HEK293 (cell line): ENCODE data around the gene SPEM2.

Source experiments
- CTCF ChIP-seq: fragments of 450-650 bp; formaldehyde crosslinking; IDR thresholded peaks from 2 replicates; pipeline ENCODE4 v1.5.1; 2016; ENCODE audit warnings: missing biosample characterization, missing genetic modification characterization
- SETDB1 ChIP-seq: IDR thresholded peaks from one replicate; pipeline ENCODE4 v1.6.1; 2017; ENCODE audit warnings: mild to moderate bottlenecking, low read length, moderate library complexity, mixed read lengths; ENCODE audit not compliant: insufficient read length
- ZBTB10 ChIP-seq: fragments of 450-650 bp; formaldehyde crosslinking; IDR thresholded peaks from 2 replicates; pipeline ENCODE4 v1.5.1; 2016; ENCODE audit warnings: missing biosample characterization, missing genetic modification characterization
- ZNF146 ChIP-seq: fragments of 450-650 bp; formaldehyde crosslinking; IDR thresholded peaks from 2 replicates; pipeline ENCODE4 v1.5.1; 2016; ENCODE audit warnings: missing biosample characterization, missing genetic modification characterization
- ZNF155 ChIP-seq: fragments of 450-650 bp; formaldehyde crosslinking; IDR thresholded peaks from 2 replicates; pipeline ENCODE4 v1.5.1; 2016; ENCODE audit warnings: missing biosample characterization, missing genetic modification characterization
- ZNF18 ChIP-seq: fragments of 450-650 bp; formaldehyde crosslinking; IDR thresholded peaks from 2 replicates; pipeline ENCODE4 v1.5.1; 2016; ENCODE audit warnings: missing biosample characterization, missing genetic modification characterization
- ZNF248 ChIP-seq: fragments of 450-650 bp; formaldehyde crosslinking; IDR thresholded peaks from 2 replicates; pipeline ENCODE4 v1.5.1; 2017; ENCODE audit warnings: missing biosample characterization, missing genetic modification characterization
- ZNF350 ChIP-seq: fragments of 450-650 bp; formaldehyde crosslinking; IDR thresholded peaks from 2 replicates; pipeline ENCODE4 v1.5.0; 2017; ENCODE audit warnings: missing biosample characterization, mild to moderate bottlenecking, missing genetic modification characterization
- ZNF433 ChIP-seq: fragments of 450-650 bp; formaldehyde crosslinking; IDR thresholded peaks from 2 replicates; pipeline ENCODE4 v1.5.1; 2016; ENCODE audit warnings: missing biosample characterization, missing genetic modification characterization, low read depth
- ZSCAN5A ChIP-seq: fragments of 450-650 bp; formaldehyde crosslinking; IDR thresholded peaks from 2 replicates; pipeline ENCODE4 v1.5.1; 2016; ENCODE audit warnings: missing biosample characterization, missing genetic modification characterization

GRCh38 chr17:7394452-7395191, 30.8 kb upstream of the SPEM2 start, which contains the start of gene PLSCR3:
- TF ChIP-seq CTCF (tag by site-specific recombination) (peak; percentile 70), ZNF350 (tag by site-specific recombination) (no peak), ZNF433 (no peak), ZSCAN5A (tag by site-specific recombination) (no peak), SETDB1 (no peak), ZBTB10 (tag by site-specific recombination) (no peak), ZNF248 (tag by site-specific recombination) (no peak), ZNF18 (tag by site-specific recombination) (no peak), ZNF146 (tag by site-specific recombination) (no peak), ZNF155 (tag by site-specific recombination) (no peak)
